Left ventricle myocardium inferior (tissue), 1 donor: Measurements from ENCODE around the gene AADAT. TPM values are rescaled to one million over a fixed set of nuclear protein-coding genes. Genes with fewer than 3 reads are reported as not detected.

ENCODE experiments used
- DNase-seq: peaks from one replicate; pipeline ENCODE4 v3.0.0-alpha.2; 2020
- H3K27ac ChIP-seq: fragments of 200-600 bp; replicated peaks from 2 replicates; pipeline ENCODE4 v1.8.0; 2021
- H3K27me3 ChIP-seq: fragments of 200-600 bp; 2 replicates; pipeline ENCODE4 v1.8.0; 2021; ENCODE audit warnings: low read depth
- H3K36me3 ChIP-seq: fragments of 200-600 bp; 2 replicates; pipeline ENCODE4 v1.8.0; 2021
- H3K4me1 ChIP-seq: fragments of 200-600 bp; 2 replicates; pipeline ENCODE4 v1.8.0; 2021
- H3K4me3 ChIP-seq: fragments of 200-600 bp; 2 replicates; pipeline ENCODE4 v1.8.0; 2021; ENCODE audit warnings: mild to moderate bottlenecking, moderate library complexity
- H3K9me3 ChIP-seq: fragments of 200-600 bp; replicated peaks from 2 replicates; pipeline ENCODE4 v1.8.0; 2021
- CTCF ChIP-seq: fragments of 200-600 bp; IDR thresholded peaks from 2 replicates; pipeline ENCODE4 v1.8.0; 2021; ENCODE audit warnings: antibody characterized with exemption, mild to moderate bottlenecking, borderline replicate concordance
- intact Hi-C: fragments of 100-400 bp; cut with micrococcal nuclease; formaldehyde crosslinking; loops from one replicate; pipeline ENCODE4 v1.11.0; 2022
- total RNA-seq: library from RNA; stranded (reverse); fragmentation: NEBNext Ultra II Directional; extraction: Animal tissue kit (Norgen Biotek cat#: 25700); gene quantifications from one replicate; pipeline ENCODE4 v1.2.1, GENCODE V29; 2021
- donor health status: DM: no; HTN: yes; CAD: no; lungs with severe emphysema.

Gene AADAT
- total RNA-seq, 1 donor from 2014 or later = 2.2 TPM

- no peaks in the 10 kb centered on the region for H3K9me3 ChIP-seq
- no peaks in the 10 kb centered on the region for H3K36me3 ChIP-seq
- peaks cover 6% of the 10 kb centered on the region for H3K27me3 ChIP-seq
- DNase-seq = no peak
- H3K4me3 ChIP-seq = no peak overlapping the region
- no peak overlapping the region for H3K27ac ChIP-seq
- H3K4me1 ChIP-seq = no peaks in the 10 kb centered on the region
- intact Hi-C loops = no loop called here
- no peak for TF ChIP-seq CTCF
Measured at GRCh38 chr4:170040031-170040680, 49.6 kb downstream of the AADAT start.

GRCh38 chr4:170038769-170039168 is 51.0 kb downstream of the AADAT start:
- no peak for TF ChIP-seq CTCF
- no peaks in the 10 kb centered on the region for H3K36me3 ChIP-seq
- intact Hi-C loops = no loop called here
- H3K27me3 ChIP-seq = peaks cover 6% of the 10 kb centered on the region
- DNase-seq = no peak
- no peak overlapping the region for H3K27ac ChIP-seq
- no peaks in the 10 kb centered on the region for H3K4me1 ChIP-seq
- H3K4me3 ChIP-seq = no peak overlapping the region
- no peaks in the 10 kb centered on the region for H3K9me3 ChIP-seq

GRCh38 chr4:170038232-170038631 is 51.5 kb downstream of the AADAT start:
- intact Hi-C loops = no loop called here
- TF ChIP-seq CTCF = no peak

GRCh38 chr4:170037481-170037880 is 52.3 kb downstream of the AADAT start:
- no peak for TF ChIP-seq CTCF
- Histone ChIP-seq H3K36me3 (no peaks in the 10 kb centered on the region), H3K9me3 (no peaks in the 10 kb centered on the region), H3K27ac (no peak overlapping the region), H3K4me3 (no peak overlapping the region), H3K4me1 (no peaks in the 10 kb centered on the region), H3K27me3 (peaks cover 6% of the 10 kb centered on the region)
- no peak for DNase-seq
- intact Hi-C loops = no loop called here

More at GRCh38 chr4:170038232-170038631, 51.5 kb downstream of the AADAT start:
- Histone ChIP-seq H3K36me3 (no peaks in the 10 kb centered on the region), H3K4me3 (no peak overlapping the region), H3K27ac (no peak overlapping the region), H3K27me3 (peaks cover 6% of the 10 kb centered on the region), H3K9me3 (no peaks in the 10 kb centered on the region), H3K4me1 (no peaks in the 10 kb centered on the region)
- DNase-seq = no peak

- intact Hi-C loops = no loop called here
- no peaks in the 10 kb centered on the region for H3K9me3 ChIP-seq
Measured at GRCh38 chr4:170035845-170036244, 53.9 kb downstream of the AADAT start.

More at GRCh38 chr4:170035845-170036244, 53.9 kb downstream of the AADAT start:
- H3K4me1 ChIP-seq = no peaks in the 10 kb centered on the region
- no peak overlapping the region for H3K27ac ChIP-seq
- H3K36me3 ChIP-seq = no peaks in the 10 kb centered on the region
- peaks cover 6% of the 10 kb centered on the region for H3K27me3 ChIP-seq
- DNase-seq = no peak
- TF ChIP-seq CTCF = no peak
- no peak overlapping the region for H3K4me3 ChIP-seq
